Choroid plexus epithelial cell (primary cell): ENCODE data around the gene TMEM17.

Experiments
- DNase-seq: peaks from one replicate; pipeline ENCODE4 v3.0.0-alpha.2; 2010; ENCODE audit warnings: low read depth
- H3K4me3 ChIP-seq: 2 replicates; pipeline ENCODE4 v1.5.1; 2011; ENCODE audit warnings: low read depth, mild to moderate bottlenecking, control low read depth, low read length, moderate library complexity
- TF ChIP-seq, protein P1 (sequence below): conservative IDR thresholded peaks from 2 replicates; pipeline ENCODE4 v1.5.1; 2011; ENCODE audit warnings: low read depth, mild to moderate bottlenecking, control low read depth, inconsistent platforms, low read length, moderate library complexity

The TMEM17 gene

GRCh38 chr2:62498739-62499138 lies 7.3 kb downstream of the TMEM17 start:
- H3K4me3 ChIP-seq: no peak overlapping the region
- no peak for DNase-seq
- TF ChIP-seq, protein P1, sequence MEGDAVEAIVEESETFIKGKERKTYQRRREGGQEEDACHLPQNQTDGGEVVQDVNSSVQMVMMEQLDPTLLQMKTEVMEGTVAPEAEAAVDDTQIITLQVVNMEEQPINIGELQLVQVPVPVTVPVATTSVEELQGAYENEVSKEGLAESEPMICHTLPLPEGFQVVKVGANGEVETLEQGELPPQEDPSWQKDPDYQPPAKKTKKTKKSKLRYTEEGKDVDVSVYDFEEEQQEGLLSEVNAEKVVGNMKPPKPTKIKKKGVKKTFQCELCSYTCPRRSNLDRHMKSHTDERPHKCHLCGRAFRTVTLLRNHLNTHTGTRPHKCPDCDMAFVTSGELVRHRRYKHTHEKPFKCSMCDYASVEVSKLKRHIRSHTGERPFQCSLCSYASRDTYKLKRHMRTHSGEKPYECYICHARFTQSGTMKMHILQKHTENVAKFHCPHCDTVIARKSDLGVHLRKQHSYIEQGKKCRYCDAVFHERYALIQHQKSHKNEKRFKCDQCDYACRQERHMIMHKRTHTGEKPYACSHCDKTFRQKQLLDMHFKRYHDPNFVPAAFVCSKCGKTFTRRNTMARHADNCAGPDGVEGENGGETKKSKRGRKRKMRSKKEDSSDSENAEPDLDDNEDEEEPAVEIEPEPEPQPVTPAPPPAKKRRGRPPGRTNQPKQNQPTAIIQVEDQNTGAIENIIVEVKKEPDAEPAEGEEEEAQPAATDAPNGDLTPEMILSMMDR: no peak

DNA sequence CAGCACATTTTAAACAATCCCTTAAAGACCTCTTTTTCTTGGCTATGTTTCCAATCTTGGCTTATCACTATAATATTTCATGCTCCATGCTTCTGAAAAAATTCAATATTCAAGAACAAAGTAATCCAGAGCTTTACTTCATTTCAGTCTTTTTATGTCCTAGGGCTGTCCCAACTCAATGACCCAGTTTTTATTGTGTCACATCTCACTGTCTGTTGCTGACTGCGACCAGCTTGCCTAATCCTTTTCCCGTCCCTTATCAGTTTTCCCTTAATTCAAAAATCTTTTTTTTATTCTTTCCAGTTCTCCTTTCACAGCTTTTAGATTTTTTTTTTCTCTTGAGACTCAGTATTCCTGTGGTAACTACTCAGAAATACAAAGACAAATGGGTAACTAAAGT lies 10.2 kb downstream of the TMEM17 start:
- no peak overlapping the region for H3K4me3 ChIP-seq
- no peak for DNase-seq
- TF ChIP-seq, protein P1: no peak

DNA sequence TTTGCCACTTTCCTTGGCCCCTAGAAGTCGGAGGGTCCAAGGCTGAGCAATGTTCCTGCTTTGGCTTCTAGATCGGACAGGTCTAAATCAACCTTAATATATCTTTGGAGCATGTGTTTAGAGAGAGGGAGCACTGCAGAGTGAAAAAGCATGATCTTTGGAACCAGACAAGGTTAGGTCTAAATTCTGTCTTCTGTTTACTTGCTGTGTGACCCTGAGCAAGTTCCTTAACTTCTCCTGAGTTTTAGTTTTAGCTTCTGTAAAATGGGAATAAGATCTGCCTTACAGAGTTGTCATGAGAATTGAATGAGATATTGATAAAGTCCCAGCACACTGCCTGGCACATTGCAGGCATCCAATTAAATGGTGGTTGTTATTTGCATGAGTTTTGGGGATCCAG lies 13.9 kb downstream of the TMEM17 start:
- no peak overlapping the region for H3K4me3 ChIP-seq
- TF ChIP-seq, protein P1: no peak
- no peak for DNase-seq

DNA sequence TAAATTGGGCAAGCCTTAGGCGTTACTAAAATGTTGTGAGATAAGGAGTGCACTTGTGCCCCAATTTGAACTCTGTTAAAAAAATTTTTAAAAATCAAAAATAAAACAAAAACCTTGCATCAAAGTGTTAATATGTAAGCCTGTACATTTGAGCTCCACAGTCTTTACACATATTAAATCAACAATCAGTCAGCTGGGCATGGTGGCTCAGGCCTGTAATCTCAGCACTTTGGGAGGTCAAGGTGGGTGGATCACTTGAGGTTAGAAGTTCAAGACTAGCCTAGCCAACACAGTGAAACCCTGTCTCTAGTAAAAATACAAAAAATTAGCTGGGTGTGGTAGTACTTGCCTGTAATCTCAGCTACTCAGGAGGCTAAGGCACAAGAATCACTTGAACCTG lies 16.3 kb downstream of the TMEM17 start:
- H3K4me3 ChIP-seq: no peak overlapping the region
- TF ChIP-seq, protein P1: no peak
- no peak for DNase-seq

DNA sequence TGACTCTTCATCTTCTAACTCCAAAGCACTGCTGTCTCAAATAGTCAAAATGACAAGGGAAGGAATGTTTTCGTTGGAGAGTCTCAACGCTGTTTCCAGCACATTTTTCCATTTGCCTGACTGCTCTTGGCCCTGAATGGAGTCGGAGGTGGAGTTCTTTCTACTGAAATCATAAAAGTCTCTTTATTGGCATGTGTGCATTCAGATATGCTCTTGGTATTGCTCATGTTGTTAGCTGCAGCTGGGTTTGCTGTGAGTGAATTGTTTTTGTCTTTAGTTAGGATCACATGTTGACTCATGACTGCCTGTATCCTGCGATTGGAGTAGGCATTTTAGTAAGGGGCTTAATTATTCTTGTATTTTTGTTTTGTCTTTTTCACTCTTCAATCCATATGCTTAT lies 16.8 kb downstream of the TMEM17 start:
- TF ChIP-seq, protein P1: no peak
- H3K4me3 ChIP-seq: no peak overlapping the region
- DNase-seq: peak; percentile 70

DNA sequence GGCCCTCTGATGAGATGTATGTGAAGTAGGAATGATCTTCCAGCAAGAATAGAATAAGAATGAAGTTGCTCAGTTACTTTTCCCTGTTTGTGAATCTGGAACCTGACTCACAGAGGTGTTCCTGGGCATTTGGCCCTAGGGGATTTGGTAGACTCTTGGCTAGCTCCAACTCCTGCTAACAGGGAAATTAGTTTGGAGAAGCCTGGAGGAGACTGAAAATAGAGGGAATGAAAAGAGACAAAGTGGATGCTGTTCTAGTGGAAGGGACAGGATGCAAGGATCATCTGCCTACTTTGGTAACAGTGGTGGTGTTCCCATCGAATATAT lies 19.6 kb downstream of the TMEM17 start:
- no peak for DNase-seq
- no peak overlapping the region for H3K4me3 ChIP-seq
- TF ChIP-seq, protein P1: no peak

DNA sequence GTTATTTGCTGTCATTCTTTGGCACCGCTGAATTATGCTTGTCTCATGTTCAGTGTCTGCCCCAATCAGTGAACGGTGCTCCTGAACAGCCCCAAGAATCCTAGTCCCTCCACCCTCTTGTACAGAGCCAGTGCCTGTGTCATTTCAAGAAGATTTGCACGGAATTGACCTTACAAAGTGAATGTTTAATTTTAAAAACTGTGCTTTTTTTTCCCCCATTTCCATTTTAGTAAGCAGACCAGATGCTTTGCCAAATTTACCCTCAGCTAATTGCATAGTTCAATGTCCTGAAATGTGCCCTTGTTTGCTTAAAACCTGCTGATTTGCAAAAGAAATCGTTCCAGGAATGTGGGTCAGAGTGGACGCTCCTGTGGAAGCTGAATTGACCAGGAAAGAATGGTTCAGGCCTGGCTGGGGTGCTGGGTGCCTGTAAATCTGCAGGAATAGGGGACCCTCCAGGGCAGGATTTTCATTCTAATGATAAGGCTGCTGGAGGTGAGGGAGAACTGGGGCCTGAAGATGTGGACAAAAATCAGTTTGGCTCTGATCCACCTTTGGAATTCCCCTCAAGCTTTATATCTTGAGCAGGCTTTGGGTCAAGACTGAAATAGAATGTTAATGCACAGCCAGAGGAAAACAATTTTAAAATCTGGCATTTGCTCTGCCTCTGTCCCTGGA lies 20.1 kb downstream of the TMEM17 start:
- peak; percentile 44 for DNase-seq
- no peak overlapping the region for H3K4me3 ChIP-seq
- TF ChIP-seq, protein P1: no peak
